Sciatic nerve (tissue), 2 donors: ENCODE results near the gene WDR35. TPM values are rescaled to one million over a fixed set of nuclear protein-coding genes. Genes with fewer than 3 reads are reported as not detected.
"Not testable (repeated sequence)": the region's sequence is repeated elsewhere in the genome, so short reads cannot be mapped to it uniquely, and the experiment has no call there.

Experiments
- ATAC-seq: fragments of 200-7000 bp; cut with Tn5 transposase; one replicate; pipeline ENCODE4 v1.9.1; 2020; ENCODE audit warnings: mild to moderate bottlenecking, moderate library complexity
- DNase-seq: peaks from one replicate; pipeline ENCODE4 v3.0.0-alpha.2; 2020; ENCODE audit warnings: low spot score
- intact Hi-C: fragments of 100-400 bp; cut with DNase I; formaldehyde crosslinking; loops from one replicate; pipeline ENCODE4 v1.14.2; 2022
- total RNA-seq: library from RNA; stranded (reverse); fragmentation: NEBNext Ultra II Directional; extraction: Animal tissue kit (Norgen Biotek cat#: 25700); gene quantifications from one replicate; pipeline ENCODE4 v1.2.1, GENCODE V29; 2021
- donor health status: DM: no; HTN: no; CAD: no.
- donor health status: DM: no; HTN: no; CAD: no.

Gene WDR35
- total RNA-seq, 1 donor from 2014 or later: 16.4 TPM

GRCh38 chr2:19901442-19902215 lies 88.3 kb downstream of the WDR35 start, which contains the start of gene TTC32:
TTC32 (minus strand) TSS chr2:19901983; CDS start chr2:19901854, 129 bp downstream.
- intact Hi-C loops: no loop called here
- peak; percentile 96 for DNase-seq
- peak; percentile 99 for ATAC-seq

- DNase-seq (no peak), ATAC-seq (peak; percentile 58)
- intact Hi-C loops: no loop called here
Measured at GRCh38 chr2:19900931-19901441, 88.9 kb downstream of the WDR35 start.

GRCh38 chr2:19899985-19900930 lies 89.6 kb downstream of the WDR35 start:
- ATAC-seq: no peak
- no peak for DNase-seq
- intact Hi-C loops: no loop called here

- ATAC-seq: no peak
- no peak for DNase-seq
- intact Hi-C loops: no loop called here
Measured at GRCh38 chr2:19898592-19899329, 91.1 kb downstream of the WDR35 start.

GRCh38 chr2:19897623-19898245 lies 92.2 kb downstream of the WDR35 start:
- ATAC-seq: no peak
- intact Hi-C loops: no loop called here
- no peak for DNase-seq

- no peak for DNase-seq
- intact Hi-C loops: no loop called here
- no peak for ATAC-seq
Measured at GRCh38 chr2:19895535-19895934, 94.4 kb downstream of the WDR35 start.

GRCh38 chr2:19894134-19894792 lies 95.6 kb downstream of the WDR35 start:
- intact Hi-C loops: no loop called here
- DNase-seq: no peak
- ATAC-seq: no peak

- intact Hi-C loops: no loop called here
- no peak for ATAC-seq
- no peak for DNase-seq
Measured at GRCh38 chr2:19893520-19894133, 96.3 kb downstream of the WDR35 start.

- ATAC-seq, DNase-seq, intact Hi-C loops: not testable (repeated sequence)
Measured at GRCh38 chr2:19891971-19892370, 97.9 kb downstream of the WDR35 start.

GRCh38 chr2:19890104-19890503 lies 99.8 kb downstream of the WDR35 start:
- intact Hi-C loops: no loop called here
- ATAC-seq (no peak), DNase-seq (no peak)

GRCh38 chr2:19888831-19889230 lies 101.1 kb downstream of the WDR35 start:
- intact Hi-C loops: no loop called here
- ATAC-seq (no peak), DNase-seq (no peak)

GRCh38 chr2:19887510-19887909 lies 102.4 kb downstream of the WDR35 start:
- no peak for DNase-seq
- intact Hi-C loops: no loop called here
- no peak for ATAC-seq

- DNase-seq (no peak), ATAC-seq (no peak)
- intact Hi-C loops: no loop called here
Measured at GRCh38 chr2:19886261-19886660, 103.6 kb downstream of the WDR35 start.

- intact Hi-C loops: no loop called here
- no peak for ATAC-seq
- no peak for DNase-seq
Measured at GRCh38 chr2:19885791-19886190, 104.1 kb downstream of the WDR35 start.

- intact Hi-C loops: no loop called here
- no peak for ATAC-seq
Measured at GRCh38 chr2:19883971-19884720, 105.8 kb downstream of the WDR35 start.

GRCh38 chr2:19883486-19883885 lies 106.4 kb downstream of the WDR35 start:
- intact Hi-C loops: no loop called here
- ATAC-seq: no peak

More at GRCh38 chr2:19883971-19884720, 105.8 kb downstream of the WDR35 start:
- DNase-seq: no peak

GRCh38 chr2:19882286-19882685 lies 107.6 kb downstream of the WDR35 start:
- no peak for ATAC-seq

More at GRCh38 chr2:19883486-19883885, 106.4 kb downstream of the WDR35 start:
- DNase-seq: no peak

More at GRCh38 chr2:19882286-19882685, 107.6 kb downstream of the WDR35 start:
- intact Hi-C loops: no loop called here
- no peak for DNase-seq
